ENCODE results near the gene ADH1C. TPM values are rescaled to one million over a fixed set of nuclear protein-coding genes. Genes with fewer than 3 reads are reported as not detected.

ADH1C gene
- total RNA-seq, 1 experiment from 2014 or later = 5.9 TPM

GRCh38 chr4:99305638-99306400 lies 46.7 kb downstream of the ADH1C start:
- DNase-seq (ENCODE audit: low spot score) = no peak

- DNase-seq (ENCODE audit: low spot score) = no peak
Observed at GRCh38 chr4:99301376-99302164, 51.0 kb downstream of the ADH1C start.

- peak; percentile 43 for DNase-seq (ENCODE audit: low spot score)
Observed at GRCh38 chr4:99300934-99301333, 51.6 kb downstream of the ADH1C start.

GRCh38 chr4:99293357-99293756 lies 59.2 kb downstream of the ADH1C start:
- no peak for DNase-seq (ENCODE audit: low spot score)

GRCh38 chr4:99290848-99291786 lies 61.4 kb downstream of the ADH1C start, which contains the start of gene ADH1A:
Gene ADH1A (minus strand): TSS chr4:99290985. CDS start chr4:99290914, 71 bp downstream.
- no peak for DNase-seq (ENCODE audit: low spot score)

Other genes with a start within 250 kb of the ADH1C start
- gene ADH4, start 208.4 kb downstream of the ADH1C start, total RNA-seq (2014; rRNA removed; shearing (Covaris generic)) = not detected in 2 replicates
- 0.13 and 0.47 TPM in 2 replicates for gene ADH6, start 133.5 kb downstream of the ADH1C start, total RNA-seq (2014; rRNA removed; shearing (Covaris generic))
- not detected in 2 replicates for gene ADH1A, start 61.8 kb downstream of the ADH1C start, total RNA-seq (2014; rRNA removed; shearing (Covaris generic))
- gene ADH1B, start 31.3 kb downstream of the ADH1C start, total RNA-seq (2014; rRNA removed; shearing (Covaris generic)) = not detected in 2 replicates
- gene ADH7, start 82.6 kb upstream of the ADH1C start, total RNA-seq (2014; rRNA removed; shearing (Covaris generic)) = not detected in 2 replicates
- gene C4orf17, start 158.3 kb upstream of the ADH1C start, total RNA-seq (2014; rRNA removed; shearing (Covaris generic)) = not detected in 2 replicates
- 2.5 and 3.3 TPM in 2 replicates for gene TRMT10A, start 211.3 kb upstream of the ADH1C start, total RNA-seq (2014; rRNA removed; shearing (Covaris generic))
- gene MTTP, start 222.1 kb upstream of the ADH1C start, total RNA-seq (2014; rRNA removed; shearing (Covaris generic)) = not detected in 2 replicates